ENCODE measurements around the gene GPC5. TPM values are rescaled to one million over a fixed set of nuclear protein-coding genes. Genes with fewer than 3 reads are reported as not detected.

GPC5 gene
- total RNA-seq, 1 experiment from 2014 or later = not detected

Other genes with a start within 250 kb of the GPC5 start
- 3.5 and 4.0 TPM in 2 replicates for gene MIR17HG, start 50.9 kb upstream of the GPC5 start, total RNA-seq (2014; rRNA removed; shearing (Covaris generic); ENCODE audit: low replicate concordance)

Measured in MG63 (cell line).